ENCODE measurements around the gene PEX16.

Gene PEX16

DNA sequence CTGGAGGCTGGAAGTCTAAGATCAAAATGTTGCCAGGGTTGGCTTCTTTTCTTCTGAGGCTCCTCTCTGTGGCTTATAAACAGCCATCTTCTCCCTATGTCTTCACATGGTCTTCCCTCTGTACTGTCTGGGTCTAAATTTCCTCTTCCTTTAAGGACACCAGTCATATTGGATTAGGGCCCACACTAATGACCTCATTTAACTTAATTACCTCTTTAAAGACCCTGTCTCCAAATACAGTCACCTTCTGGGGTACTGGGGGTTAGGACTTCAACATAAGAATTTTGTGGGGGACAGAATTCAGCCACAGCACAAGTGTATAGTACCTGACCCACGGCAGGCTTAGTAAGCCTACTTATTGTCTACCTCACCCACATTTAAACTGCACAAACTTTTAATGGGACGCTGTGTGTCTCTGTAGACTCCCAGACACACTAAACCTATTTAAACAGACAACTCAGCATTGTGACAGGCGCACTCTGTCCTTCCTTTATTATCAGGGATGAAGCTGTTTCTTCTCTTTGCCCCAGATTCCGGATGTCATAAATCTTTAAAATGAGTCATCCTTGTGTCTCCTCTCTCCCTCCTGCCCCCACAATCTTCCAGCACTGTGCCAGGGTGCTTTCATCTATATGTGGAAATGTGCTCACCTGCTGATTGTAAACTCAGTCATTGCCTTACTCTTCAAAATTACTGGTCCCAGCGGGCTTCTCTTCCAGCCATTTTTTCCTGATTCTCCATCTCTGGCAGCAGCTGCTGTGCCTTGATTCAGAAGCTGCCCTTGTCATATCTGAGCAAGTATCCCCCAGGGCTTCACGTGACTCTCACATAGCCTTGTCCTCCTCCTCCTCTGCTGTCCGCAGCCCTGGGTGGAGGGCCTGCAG lies 37.6 kb downstream of the PEX16 start:
- no peak for DNase-seq (ENCODE audit: low read depth in 2 of 2, low spot score in 1 of 2)

DNA sequence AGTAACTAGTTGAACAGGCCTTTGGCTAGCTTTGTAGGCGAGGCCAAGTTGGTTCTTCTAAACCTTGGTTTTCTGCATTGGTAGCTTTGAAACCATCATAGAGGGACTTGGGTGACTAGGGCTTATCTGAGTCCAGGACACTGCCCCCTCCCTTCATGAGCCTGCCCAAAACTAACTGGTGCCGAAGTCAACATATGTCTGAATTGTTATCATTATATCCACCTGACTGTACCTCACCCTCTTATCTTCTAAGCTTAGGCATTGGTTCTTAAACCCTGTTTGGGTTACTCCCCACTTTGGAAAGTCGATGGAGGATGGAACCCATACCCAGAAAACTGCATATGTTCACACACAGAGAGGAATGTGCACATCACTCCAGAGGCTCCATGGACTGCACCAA lies 39.8 kb downstream of the PEX16 start:
- DNase-seq (ENCODE audit: low read depth in 2 of 2, low spot score in 1 of 2) = no peak

DNA sequence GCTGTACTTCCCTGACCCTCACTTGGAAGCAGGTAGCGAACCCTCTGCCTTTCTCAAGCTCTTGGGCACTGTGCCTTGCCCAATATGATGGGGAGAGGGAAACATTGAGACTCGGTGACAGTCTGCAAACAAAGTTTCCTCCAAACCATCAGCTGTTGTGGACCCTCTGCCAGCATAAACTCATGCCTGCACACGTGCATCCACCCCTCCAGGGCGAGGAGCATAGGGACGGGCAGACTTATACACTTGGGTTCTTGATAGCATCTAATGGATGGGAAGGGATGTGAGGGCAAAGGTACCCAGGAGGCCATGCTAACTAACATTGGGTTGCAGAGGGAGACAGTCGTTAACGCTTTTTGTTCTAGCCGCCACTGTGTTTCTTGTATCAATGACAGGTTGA lies 40.5 kb downstream of the PEX16 start:
- DNase-seq (ENCODE audit: low read depth in 2 of 2, low spot score in 1 of 2) = no peak

DNA sequence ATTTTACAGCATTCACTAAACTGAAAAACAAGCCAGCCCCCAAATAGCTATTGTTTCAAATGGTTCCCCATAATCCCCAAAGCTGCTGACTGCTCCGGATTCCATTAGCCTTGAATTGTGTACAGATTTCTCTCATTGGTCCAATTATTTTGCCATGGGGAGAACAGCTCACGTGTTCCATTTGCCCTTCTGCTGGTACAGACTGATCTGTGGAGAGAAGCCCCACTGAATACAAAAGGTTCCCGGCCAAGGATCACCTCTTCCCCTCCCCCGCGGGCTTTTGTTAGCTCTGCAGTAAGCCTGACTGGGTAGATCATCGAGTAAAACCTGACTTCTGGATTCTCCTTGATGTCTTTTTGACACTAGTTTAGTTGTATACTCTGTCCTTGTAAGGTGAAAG lies 41.3 kb downstream of the PEX16 start:
- DNase-seq (ENCODE audit: low read depth in 2 of 2, low spot score in 1 of 2) = no peak

DNA sequence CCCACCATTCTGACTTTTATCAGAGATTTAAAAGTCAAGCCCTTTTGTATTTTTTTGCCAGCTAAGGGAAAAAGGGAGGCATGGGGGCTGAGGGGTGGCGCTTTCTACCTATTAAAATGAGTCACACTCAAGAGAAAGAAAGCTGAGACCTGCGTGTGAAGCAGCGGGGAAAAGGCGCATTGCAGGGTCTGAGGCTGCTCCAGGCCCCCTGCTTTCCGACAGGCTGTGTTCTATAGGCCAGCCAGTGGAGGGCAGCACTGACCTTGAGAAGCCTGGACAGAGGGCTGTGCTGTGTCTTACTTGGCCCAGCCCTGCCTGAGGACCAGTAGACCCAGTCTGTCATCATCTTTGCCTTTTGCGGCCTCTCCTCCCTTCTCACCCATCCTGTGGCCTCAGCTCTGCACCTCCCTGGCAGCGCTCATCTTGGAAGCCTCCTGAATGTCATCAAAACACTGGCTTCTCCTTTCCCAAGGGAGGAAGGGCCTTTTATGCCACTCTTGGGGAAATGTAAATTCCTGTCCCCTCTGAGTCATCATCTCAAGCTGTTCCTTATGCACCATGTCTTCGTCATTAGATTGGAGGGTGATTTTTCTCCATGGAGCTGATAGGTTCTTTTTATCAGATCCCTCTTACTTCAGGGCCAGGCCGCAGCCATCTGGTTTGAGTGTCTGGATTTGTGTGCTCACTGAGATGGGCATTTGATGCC lies 44.9 kb downstream of the PEX16 start:
- no peak for DNase-seq (ENCODE audit: low read depth in 2 of 2, low spot score in 1 of 2)

DNA sequence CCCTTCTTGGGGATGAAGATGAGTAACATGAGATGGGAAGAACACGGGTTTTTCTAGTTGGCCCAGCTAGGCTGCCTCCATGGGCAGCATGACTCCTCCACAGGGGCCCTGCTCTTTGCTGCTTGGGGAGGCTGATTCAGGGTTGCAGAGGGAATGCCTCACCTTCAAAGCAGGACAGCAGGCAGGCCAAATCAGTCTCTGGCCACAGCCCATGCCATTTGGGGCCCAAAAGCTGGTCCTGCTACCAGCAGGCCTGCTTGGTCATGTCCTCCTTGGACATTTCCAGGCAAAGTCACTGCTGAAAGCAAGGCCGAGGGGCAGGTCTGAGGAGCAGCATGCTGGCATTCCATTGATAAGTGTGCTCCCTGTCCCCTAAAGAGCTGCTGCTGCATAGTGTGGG lies 46.0 kb downstream of the PEX16 start:
- DNase-seq (ENCODE audit: low read depth in 2 of 2, low spot score in 1 of 2) = no peak

DNA sequence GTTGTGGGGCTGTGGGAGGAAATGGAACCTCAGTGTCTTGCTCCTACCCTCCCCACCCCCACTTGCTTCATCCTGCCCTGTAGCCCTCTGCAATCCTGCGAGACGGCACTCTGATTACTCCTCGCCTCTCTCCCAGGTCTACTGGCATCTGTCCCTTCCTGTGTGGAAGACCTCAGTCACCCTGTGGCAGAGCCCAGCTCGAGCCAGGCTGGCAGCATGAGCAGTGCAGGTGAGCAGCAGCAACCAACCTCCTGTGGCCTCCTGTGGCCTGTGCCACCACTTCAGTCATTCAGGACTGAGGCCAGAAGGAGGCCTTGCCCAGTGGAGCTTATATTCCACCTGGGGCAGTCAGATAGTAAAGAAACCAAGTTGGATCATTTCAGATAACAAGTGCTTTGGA lies 47.0 kb downstream of the PEX16 start:
- DNase-seq (ENCODE audit: low read depth in 2 of 2, low spot score in 1 of 2) = no peak

DNA sequence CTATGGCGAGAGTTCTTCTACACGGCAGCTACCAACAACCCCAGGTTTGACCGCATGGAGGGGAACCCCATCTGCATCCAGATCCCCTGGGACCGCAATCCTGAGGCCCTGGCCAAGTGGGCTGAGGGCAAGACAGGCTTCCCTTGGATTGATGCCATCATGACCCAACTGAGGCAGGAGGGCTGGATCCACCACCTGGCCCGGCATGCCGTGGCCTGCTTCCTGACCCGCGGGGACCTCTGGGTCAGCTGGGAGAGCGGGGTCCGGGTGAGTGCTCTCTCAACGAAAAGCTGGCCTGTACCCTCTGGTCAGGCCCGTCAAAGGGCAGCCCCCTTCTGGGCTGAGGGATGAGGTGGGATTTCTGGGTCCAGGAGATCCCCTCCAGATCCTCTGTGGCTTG lies 48.1 kb downstream of the PEX16 start:
- DNase-seq (ENCODE audit: low read depth in 2 of 2, low spot score in 1 of 2) = no peak

DNA sequence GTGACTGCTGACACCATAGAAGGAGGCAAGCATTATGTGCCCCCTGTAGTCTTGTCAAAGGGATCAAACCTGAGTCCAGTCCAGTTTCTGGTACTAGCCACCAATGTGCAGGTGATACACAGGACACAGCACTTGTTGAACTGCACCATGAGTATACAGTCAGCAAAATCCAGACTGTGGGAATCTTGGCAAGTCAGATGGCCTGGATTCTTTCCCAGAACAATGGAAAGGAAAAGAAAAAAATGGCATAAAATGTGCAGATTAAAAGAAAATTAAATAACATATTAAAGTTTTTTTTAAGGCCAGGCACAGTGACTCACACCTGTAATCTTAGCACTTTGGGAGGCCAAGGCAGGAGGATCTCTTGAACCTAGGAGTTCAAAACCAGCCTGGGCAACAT lies 53.6 kb downstream of the PEX16 start:
- no peak for DNase-seq (ENCODE audit: low read depth in 2 of 2, low spot score in 1 of 2)

DNA sequence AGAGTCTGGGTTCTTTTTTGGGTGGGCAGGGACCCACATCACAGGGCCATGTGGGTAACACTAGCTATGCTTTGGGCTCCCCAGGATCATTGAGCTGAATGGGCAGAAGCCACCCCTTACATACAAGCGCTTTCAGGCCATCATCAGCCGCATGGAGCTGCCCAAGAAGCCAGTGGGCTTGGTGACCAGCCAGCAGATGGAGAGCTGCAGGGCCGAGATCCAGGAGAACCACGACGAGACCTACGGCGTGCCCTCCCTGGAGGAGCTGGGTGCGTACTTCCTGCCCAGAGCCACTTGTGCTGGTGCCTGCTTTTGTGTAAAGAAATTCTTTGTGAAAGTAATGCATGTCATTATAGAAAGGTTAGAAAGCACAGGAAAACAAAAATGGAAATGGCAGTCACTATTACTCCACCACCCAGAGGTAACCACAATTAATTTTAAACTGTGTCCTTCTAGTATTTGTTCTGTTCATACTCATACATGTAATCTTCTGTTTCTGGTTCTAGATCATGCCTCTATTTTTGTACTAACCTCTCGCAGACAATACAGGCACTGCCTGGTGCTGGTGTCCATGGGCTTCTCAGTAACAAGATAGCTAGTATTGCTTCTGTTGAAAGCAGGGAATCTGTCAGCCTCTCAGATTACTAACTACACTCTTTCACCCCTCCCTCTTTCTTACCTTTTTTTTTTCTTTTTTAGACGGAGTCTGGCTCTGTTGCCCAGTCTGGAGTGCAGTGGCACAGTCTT lies 56.7 kb downstream of the PEX16 start:
- DNase-seq (ENCODE audit: low read depth in 2 of 2, low spot score in 1 of 2) = no peak

DNA sequence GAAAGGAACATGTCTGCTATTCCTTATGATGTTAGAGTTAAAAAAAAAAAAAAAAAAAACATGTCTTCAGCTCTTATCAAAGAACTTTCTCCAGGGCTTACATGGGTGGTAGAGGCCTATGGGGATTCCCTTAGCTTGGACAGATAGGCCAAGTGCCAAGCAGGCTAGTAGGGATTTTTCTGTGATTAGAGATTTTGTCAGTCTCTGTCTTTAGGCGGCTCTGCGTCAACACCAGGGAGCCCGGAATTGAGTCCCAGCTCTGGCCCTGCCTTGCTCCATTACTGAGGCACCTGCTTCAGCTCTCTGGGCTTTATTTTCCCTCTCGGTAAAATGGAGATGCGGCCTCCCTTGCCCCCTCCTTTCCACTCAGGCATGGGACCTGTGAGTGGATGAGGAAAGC lies 57.3 kb downstream of the PEX16 start:
- no peak for DNase-seq (ENCODE audit: low read depth in 2 of 2, low spot score in 1 of 2)

Data from stimulated activated CD8-positive, alpha-beta memory T cell treated with anti-CD3 and anti-CD28 coated beads, Interleukin-4, amount 100 ng/mL, for 1 hour (primary cell).